DMS 273 (cell line): ENCODE data around the gene FBH1.
"Not testable (repeated sequence)": the region's sequence is repeated elsewhere in the genome, so short reads cannot be mapped to it uniquely, and the experiment has no call there.

ENCODE experiments used
- DNase-seq: peaks from one replicate; lab custom pipeline; 2025; ENCODE audit not compliant: unreplicated experiment; lab: John Stamatoyannopoulos, UW

FBH1 gene

GRCh38 chr10:5958077-5958476, 68.0 kb downstream of the FBH1 start:
- no peak for DNase-seq

DNA sequence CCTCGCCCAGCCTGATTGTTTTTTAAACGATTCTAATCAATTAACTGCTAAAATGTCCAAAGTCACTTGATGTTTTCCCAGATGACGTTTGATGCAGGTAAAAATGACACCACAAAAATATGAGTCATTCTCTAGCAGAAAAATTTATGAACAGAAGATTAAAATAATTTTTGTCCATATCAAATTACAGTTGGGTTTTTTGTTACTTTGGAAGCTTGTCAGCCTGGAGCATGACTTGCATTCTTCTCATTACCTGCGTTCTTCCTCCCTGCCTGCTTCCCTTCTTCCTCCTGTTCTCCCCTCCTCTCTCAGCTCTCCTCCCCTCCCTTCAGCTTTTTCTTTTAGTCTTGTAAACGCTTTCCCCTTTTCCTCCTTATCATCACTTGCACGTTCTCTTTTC, 68.6 kb downstream of the FBH1 start:
- no peak for DNase-seq

- DNase-seq, result no peak
These were observed 69.1 kb downstream of the FBH1 start for GRCh38 chr10:5959142-5959541.

DNA sequence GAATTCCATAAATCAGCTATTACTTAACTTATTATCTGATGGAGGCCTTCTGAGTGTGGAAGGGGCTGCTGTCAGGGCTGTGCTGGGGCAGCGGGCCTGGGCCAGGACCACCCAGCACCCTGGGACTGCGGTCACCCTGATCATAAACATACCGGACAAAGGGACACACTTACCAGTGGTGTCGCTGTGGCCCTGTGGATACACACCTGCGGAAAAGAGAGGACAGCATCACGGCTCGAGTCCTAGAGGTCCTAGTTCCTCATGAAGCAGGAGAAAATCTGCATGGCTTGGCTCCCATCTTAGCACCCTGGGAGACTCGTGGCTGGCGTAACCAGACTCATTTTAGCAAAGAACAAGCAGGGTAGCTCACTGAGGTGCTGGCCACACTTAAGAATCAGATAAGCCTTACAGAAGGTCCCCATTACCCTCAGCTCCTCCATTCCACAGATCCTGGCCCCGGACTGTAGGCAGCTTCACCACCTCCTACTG, 69.6 kb downstream of the FBH1 start:
- DNase-seq, result no peak

- DNase-seq, result no peak
These were observed 70.3 kb downstream of the FBH1 start for GRCh38 chr10:5960070-5960972.

GRCh38 chr10:5960973-5961275, 70.9 kb downstream of the FBH1 start:
- not testable (repeated sequence) for DNase-seq

GRCh38 chr10:5961405-5962100, 71.5 kb downstream of the FBH1 start:
- DNase-seq, result no peak

- not testable (repeated sequence) for DNase-seq
These were observed 72.4 kb downstream of the FBH1 start for GRCh38 chr10:5962358-5962940.

DNA sequence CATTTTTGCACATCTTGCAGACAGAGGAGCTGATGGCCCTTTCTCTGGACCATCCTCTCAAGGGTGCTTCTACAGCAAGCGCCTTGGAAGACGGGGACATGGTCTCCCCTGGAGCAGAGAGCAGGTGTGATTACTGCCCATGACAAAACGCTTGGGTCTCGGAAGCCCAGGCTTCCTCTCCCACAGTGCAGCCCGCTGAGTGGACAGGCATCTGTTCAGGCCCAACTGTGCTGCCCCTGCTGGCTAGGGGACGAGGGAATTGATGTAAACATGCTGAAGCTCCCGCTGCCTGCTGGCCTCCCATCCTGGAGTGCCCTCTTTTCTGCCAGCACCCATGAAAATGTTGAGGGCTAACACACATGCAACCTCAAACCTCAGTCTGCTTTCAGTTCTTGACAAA, 73.0 kb downstream of the FBH1 start:
- DNase-seq, result no peak

GRCh38 chr10:5963591-5963990, 73.5 kb downstream of the FBH1 start:
- DNase-seq, result no peak

GRCh38 chr10:5964736-5965135, 74.7 kb downstream of the FBH1 start:
- no peak for DNase-seq

- no peak for DNase-seq
These were observed 75.2 kb downstream of the FBH1 start for GRCh38 chr10:5965266-5965665.

- peak; percentile 4 for DNase-seq
These were observed 78.1 kb downstream of the FBH1 start for GRCh38 chr10:5968037-5968680.

DNA sequence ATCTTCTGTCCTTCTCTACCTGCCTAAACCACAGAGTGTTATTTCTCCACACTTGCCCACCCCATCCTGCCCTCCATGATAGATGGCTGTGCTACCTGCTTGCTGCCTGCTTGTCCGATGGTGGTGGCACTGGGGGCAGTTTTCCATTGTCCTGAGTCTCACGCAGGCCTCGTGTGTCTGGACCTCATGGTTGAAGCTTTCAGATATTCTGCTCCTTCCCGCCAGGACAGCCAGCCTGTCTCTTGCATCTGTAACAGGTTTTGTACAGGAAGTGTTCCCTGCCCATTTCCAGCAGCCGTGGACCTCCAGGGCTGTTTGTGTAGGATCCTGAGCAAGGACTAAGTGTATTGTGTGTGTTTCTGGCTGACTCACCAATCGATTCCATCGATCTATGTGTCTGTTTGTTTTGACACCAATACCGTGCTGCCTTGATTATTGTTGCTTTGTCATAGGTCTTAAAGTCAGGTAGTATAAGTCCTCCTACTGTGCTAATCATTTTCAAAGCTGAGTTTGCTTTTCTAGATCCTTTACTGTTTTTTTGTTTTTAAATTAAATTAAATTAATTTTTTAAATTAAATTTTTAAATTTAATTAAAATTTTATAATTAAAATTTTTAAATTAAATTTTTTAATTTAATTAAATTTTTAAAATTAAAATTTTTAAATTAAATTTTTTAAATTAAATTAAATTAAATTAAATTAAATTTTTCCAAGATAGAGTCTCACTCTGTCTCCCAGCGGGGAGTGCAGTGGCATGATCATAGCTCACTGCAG, 78.8 kb downstream of the FBH1 start:
- DNase-seq, result no peak

DNA sequence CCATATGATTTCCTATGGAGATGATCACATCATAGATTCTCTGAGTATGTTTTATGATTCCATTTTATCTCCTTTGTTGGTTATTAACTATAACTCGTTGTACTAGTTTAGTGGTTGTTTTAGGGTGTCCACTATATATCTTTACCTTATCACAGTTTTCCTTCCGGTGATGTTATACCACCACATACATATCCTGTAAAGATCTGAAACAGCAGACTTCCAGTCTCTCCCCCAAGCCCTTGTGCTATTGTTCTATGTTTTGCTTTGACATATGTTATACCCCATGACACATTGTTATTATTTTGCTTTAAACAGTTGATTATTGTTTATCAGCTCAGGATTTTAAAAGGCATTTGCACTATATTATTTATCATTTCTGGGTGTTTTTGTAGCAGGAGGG, 80.0 kb downstream of the FBH1 start:
- no peak for DNase-seq

- no peak for DNase-seq
These were observed 80.5 kb downstream of the FBH1 start for GRCh38 chr10:5970527-5970926.

- no peak for DNase-seq
These were observed 81.3 kb downstream of the FBH1 start for GRCh38 chr10:5971315-5971832.

GRCh38 chr10:5971886-5972285, 81.8 kb downstream of the FBH1 start:
- no peak for DNase-seq

DNA sequence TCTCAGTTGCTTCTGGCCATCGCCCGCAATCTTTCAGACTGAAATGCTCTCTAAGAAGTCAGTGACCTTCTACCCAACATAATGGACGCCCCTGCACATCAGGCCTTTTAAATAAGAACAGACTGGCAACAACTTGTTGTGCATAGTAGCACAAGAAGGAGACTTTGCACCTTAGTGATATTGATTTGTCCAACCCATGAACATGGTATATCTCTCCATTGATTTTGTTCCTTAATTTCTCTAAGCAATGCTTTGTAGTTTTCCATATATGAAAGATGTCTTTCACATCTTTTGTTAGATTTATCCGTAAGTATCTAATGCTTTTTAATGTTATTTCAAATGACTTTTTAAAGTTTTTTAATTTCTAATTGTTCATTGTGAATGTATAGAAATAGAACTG, 83.0 kb downstream of the FBH1 start:
- no peak for DNase-seq

DNA sequence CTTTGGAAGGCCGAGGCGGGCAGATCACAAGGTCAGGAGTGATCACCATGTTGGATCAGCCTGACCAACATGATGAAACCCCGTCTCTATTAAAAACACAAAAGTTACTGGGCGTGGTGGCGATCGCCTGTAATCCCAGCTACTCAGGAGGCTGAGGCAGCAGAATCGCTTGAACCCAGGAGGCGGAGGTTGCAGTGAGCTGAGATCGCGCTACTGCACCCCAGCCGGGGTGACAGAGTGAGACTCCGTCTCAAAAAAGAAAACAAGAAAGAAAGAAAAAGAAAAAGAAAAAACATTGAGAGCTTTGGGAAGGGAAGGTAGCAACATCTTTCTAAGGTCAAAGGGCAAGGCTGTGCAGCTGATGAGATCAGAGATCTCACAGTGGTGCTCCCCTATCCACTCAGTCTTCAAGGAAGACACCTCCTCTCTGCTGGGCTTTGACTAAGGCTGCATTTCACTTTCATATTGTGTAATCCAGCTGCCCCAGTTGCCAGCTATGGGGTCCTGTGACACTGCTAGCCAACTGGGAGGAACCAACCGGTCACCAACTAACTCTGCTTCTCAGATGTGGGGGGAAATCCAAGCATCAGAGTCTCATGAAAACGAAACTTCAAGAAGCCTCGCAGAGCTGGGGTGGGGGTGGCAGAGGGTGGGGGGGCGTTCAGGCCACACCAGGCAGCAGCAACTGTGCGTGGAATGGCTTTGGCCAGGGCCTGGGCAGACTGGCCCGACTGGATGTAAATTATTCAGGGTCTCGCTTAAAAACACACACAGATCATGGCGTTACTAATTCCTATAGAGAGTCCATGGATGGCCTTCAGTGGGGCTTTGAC, 85.8 kb downstream of the FBH1 start:
- DNase-seq, result no peak
